ENCODE data around the gene SLC38A4.

SLC38A4 gene

GRCh38 chr12:46815809-46816208, 10.0 kb downstream of the SLC38A4 start:
- DNase-seq (ENCODE audit: low read depth) = no peak

GRCh38 chr12:46814143-46814542, 11.7 kb downstream of the SLC38A4 start:
- no peak for DNase-seq (ENCODE audit: low read depth)

DNA sequence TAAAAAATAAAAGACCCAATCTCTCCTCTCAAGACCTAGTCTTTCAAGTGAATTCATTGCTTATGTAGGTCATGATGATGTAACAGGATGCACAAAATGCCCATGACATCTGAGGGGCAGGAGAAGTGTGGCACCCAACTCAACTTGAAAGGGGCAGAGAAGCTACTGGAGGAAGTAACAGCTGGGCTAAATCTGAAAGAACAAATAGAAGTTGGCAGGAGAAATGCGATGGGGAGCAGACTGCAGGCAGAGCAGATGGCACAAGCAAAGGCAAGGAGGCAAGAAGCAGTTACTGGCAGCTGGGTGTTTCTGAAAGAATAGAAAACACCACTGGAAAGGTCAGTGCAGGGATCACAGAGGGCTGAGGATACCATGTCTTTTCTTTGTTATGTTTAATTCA, 14.6 kb downstream of the SLC38A4 start:
- DNase-seq (ENCODE audit: low read depth) = no peak

- no peak for DNase-seq (ENCODE audit: low read depth)
Measured at GRCh38 chr12:46808955-46809697, 16.7 kb downstream of the SLC38A4 start.

GRCh38 chr12:46808317-46808716, 17.5 kb downstream of the SLC38A4 start:
- no peak for DNase-seq (ENCODE audit: low read depth)

GRCh38 chr12:46804054-46804453, 21.7 kb downstream of the SLC38A4 start:
- DNase-seq (ENCODE audit: low read depth) = no peak

DNA sequence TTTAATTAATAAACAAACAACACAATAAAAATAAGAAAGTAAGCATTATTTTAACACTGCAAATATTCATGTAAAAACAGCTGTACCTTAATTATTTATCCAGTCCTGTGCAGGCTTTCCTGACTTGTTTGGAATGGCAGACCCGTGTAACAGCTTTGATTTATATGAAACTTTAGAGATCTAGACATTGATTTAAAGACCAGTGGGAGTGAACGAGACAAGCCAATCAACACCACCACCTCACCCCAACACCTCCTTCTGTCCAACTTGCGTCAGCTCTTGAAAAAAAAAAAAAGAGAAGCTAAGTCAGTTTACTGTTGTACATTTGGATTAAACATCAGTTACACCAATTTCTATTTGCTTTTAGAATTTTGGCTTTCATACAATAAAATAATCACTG, 22.3 kb downstream of the SLC38A4 start:
- DNase-seq (ENCODE audit: low read depth) = no peak

GRCh38 chr12:46801293-46801692, 24.5 kb downstream of the SLC38A4 start:
- DNase-seq (ENCODE audit: low read depth) = no peak

GRCh38 chr12:46800160-46800559, 25.6 kb downstream of the SLC38A4 start:
- no peak for DNase-seq (ENCODE audit: low read depth)

DNA sequence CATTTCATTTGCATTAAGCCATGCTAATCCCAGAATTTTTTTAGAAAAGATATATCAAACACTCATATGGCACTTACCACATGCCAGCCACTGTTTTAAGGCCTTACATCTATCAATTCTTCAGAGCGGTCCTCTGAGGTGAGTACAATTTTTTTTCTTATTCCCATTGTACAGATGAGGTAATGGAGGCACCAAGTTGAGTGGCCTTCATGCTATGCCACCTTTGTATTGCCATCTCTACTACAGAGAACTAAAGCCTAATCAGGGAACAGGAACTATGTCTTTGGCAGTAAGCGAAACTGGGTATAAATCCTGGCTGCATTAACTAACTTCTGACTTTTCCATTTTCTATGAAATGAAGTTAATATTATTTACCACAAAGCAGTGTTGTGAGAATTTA, 27.1 kb downstream of the SLC38A4 start:
- no peak for DNase-seq (ENCODE audit: low read depth)

DNA sequence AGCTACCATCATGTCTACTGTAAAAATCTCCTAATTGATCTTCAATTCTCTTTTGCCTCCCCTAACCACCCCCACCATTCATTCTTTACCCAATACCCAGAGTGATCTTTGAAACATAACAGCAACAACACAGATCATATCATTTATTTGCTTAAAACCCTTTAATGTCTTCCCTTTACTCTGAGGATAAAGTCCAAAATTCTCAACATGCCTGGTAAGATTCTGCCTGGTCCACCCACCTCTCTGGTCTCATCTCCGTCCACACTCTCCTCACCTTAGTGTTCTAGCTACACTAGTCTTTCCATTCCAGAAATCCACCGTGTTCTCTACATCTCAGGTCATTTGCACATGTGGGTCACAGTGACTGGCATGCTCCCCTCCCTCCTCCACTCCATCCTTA, 27.7 kb downstream of the SLC38A4 start:
- no peak for DNase-seq (ENCODE audit: low read depth)

- DNase-seq (ENCODE audit: low read depth) = no peak
Measured at GRCh38 chr12:46795988-46796387, 29.8 kb downstream of the SLC38A4 start.

GRCh38 chr12:46794593-46795190, 31.1 kb downstream of the SLC38A4 start:
- DNase-seq (ENCODE audit: low read depth) = no peak

DNA sequence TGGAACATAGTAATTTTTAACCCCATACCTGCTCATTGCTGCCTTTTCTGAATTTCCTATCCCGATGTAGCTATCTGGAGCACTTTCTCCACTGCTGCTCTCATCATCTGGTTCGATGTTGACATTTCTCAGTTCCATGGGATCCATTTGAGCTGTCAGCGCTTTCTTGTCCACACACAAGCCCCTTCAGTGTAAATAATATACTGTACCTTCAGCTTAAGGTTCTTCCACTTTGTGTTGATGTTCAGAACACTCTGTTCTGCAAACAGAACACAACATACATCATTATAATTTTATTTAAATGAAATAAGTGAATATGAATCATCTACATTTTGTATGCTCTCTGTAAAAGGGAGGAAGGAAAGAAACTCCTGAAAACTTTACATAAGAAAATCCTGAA, 32.9 kb downstream of the SLC38A4 start:
- DNase-seq (ENCODE audit: low read depth) = no peak

DNA sequence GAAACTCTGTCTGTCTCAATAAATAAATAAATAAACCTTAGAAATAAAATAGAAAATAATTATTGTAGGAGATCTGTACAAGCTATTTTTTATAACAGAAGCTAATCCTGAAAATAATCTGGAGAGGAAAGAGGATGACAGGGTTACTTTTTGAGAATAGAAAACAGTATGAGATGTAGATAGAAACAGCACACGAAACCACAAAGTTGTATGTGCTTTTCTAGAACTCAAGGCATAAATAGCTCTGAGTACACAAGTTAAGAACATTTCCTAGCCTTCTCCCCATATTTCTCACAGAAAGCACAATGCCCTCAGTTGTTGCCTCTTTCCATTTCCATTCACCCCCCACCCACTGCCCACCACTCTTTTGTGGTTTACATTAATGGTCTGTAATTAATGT, 35.7 kb downstream of the SLC38A4 start:
- DNase-seq (ENCODE audit: low read depth) = no peak

DNA sequence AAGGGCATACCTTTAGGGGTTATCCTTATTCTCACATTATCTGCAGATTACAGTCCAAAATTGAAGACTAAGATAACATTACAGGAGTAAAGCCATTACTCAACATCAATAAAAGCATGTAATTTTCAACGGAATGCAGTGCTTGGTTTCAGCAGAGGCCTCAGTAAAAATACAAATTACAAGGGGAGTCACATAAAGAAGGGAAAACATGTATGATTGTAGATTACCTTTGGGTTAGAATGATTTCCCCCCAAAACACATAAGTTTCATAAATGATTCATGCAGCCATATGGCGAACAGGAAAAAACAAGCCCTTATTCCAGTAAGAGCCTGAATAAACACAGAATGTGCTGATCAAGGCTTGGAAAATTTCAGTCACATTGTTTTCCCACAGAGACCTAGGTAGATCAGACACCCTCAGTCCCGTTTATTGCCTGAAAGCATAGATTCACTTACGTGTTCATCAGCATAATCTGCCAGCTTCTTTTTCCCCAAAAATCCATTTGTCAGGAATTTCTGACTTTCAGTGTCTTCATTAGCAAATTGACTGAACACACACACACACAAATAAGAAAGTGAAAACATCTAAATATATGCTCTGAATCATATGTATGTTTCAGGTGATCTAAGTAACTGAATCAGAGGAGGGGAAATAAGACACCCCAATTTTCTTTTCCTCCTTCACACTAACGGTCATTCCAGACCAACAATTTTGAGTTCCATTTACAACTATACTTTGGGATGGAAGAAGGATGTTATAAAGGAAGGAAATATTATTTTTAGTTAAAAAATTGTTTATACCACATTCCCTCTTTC, 37.5 kb downstream of the SLC38A4 start:
- DNase-seq (ENCODE audit: low read depth) = peak; percentile 61

DNA sequence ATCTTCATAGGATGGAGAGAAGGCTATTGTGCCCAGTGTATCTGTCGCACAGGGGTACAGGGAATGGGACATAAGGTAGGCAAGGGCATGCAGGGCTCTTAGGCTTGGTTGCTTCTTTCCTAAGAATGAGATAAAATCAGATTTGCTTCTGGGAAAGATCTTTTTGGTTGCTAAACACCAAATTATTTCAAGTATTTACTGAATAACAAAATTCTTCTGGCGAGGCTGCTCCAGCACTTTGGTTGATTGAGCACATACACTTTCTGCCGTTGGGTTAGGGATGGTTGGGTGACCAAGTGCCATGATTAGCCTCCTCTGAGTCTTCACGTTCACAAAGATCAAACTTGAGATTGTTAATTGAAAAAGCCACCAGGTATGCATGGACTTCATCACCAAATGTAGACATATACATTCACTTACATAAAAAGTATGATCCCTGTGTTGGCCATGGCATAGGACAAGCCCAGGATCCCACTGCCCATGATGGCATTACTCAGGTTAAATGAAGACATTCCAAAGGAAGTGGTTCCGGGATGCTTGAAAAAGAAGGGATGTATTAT, 38.2 kb downstream of the SLC38A4 start:
- DNase-seq (ENCODE audit: low read depth) = peak; percentile 58

DNA sequence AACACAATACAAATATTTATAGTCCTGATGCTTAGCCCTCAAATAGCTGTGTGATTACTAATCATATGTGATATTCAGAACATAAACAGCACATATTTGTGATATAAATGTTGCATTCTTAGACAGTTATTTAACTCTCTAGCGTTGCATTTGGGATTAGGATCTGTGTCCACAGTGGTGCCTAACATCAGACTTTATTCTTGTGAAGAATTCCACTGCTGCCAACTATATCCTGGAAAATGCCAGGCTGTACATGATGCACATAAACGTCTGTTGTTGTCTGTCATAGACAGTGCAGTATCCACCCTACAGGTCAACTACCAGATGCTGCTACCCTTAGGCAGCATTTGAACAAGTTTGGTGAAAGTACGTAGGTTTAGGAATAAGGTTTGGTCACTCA, 39.0 kb downstream of the SLC38A4 start:
- DNase-seq (ENCODE audit: low read depth) = peak; percentile 79

- no peak for DNase-seq (ENCODE audit: low read depth)
Measured at GRCh38 chr12:46785382-46785781, 40.4 kb downstream of the SLC38A4 start.

DNA sequence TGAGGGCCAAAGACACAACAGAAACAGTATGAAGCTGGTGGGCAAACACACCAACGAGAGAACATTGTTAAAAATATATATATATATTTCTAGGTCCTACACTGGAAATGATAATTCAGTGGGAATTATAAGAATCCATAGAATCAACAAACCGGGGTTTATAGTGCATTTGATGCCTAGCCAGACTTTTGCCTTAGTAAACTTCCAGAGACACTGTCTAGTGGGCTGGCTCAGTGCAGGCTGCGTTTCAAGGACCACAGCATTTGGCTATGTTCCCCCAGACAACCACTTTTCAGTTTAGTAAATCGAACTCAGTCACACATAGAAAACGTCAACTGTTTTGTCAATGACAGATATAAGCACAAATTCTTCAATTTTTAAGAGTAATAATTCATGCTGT, 41.9 kb downstream of the SLC38A4 start:
- no peak for DNase-seq (ENCODE audit: low read depth)

GRCh38 chr12:46779879-46780278, 45.9 kb downstream of the SLC38A4 start:
- no peak for DNase-seq (ENCODE audit: low read depth)

DNA sequence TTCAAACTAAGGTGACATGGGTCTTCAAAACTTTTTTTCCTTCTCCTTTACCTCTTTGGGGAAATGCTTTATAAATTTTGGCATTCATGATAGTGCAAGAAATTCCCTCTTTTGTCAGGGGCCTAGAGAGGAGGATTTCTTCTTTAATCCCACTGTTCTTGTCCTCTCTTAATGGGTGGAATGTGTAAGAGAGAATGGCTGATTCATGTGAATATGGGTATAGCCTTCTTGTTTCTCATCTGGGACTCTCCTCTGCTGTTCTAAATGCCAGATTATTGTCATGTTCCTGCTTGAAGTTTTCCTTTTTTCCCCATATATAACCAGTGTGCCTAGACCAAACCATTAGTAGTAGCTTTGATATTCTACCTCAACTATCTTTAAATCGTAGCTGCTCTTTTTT, 46.7 kb downstream of the SLC38A4 start:
- no peak for DNase-seq (ENCODE audit: low read depth)

DNA sequence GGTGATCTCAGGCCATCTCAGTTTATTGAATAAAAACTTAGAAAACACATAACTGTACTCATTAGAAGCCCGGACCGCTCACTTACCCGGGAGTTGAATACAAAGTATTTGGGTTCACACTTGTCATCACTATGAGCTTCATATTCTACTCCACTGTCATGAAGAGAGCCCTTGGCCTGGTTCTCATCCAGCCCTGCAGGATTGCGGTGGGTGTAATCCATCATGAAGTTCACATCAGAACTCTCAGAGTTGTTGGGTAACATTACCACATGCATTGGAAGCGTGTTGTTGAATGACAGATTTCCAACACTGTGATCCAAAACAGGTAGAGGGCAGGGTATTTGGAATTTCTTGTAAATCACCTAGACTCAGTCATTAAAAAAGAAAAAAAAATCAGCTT, 47.4 kb downstream of the SLC38A4 start:
- no peak for DNase-seq (ENCODE audit: low read depth)

All from amniotic epithelial cell (primary cell).